K562 (cell line): ENCODE measurements around the gene CPSF7. TPM values are rescaled to one million over a fixed set of nuclear protein-coding genes. Genes with fewer than 3 reads are reported as not detected.
A peak's percentile ranks its signal among the peaks of the same experiment; 100 is the strongest.

Experiments
- ATAC-seq: fragments of 200-7000 bp; cut with Tn5 transposase; 3 replicates; pipeline ENCODE4 v1.9.1; 2020; ENCODE audit warnings: moderate library complexity
- BruUV-seq: library from RNA; stranded (reverse); fragments of 400-500 nt; replicated peaks from 2 replicates; lab custom pipeline; 2021; lab: Mats Ljungman, UMichigan
- CTCF ChIA-PET: fragments of 300-600 bp; formaldehyde crosslinking; extraction: SDS; loops from one replicate; lab custom pipeline; 2021; ENCODE audit warnings: low intra/inter-chr PET ratio; lab: Yijun Ruan, JAX
- POLR2A ChIA-PET: fragments of 300-600, 350-650 bp; sonication (Branson Sonifier 250); formaldehyde crosslinking; extraction: SDS; loops from one replicate; lab custom pipeline; 2021; ENCODE audit warnings: antibody characterized with exemption, inconsistent platforms; lab: Yijun Ruan, JAX
- DNase-seq, 4 experiments: peaks; one replicate each; pipeline versions ENCODE4 v3.0.0 to v3.0.0-alpha.2; 2011 to 2018; ENCODE audit warnings: low spot score in 3 of 4, mixed read lengths in 3 of 4; ENCODE audit errors: extremely low read depth in 1 of 4
- FAIRE-seq: peaks from 2 replicates; lab custom pipeline; 2011; peaks lifted over from hg19 to GRCh38; lab: Jason Lieb, UNC
- H2AFZ ChIP-seq: 2 replicates; pipeline ENCODE4 v1.6.0; 2011; ENCODE audit warnings: low read depth, low read length, control low read depth, inconsistent platforms
- H3K27ac ChIP-seq: fragments of 200-600 bp; 3 replicates; pipeline ENCODE4 v1.8.0; 2011; ENCODE audit warnings: low read depth, mild to moderate bottlenecking, control low read depth, inconsistent platforms, low read length, moderate library complexity, mixed read lengths; ENCODE audit errors: extremely low read depth
- H3K27me3 ChIP-seq, 2 experiments: fragments of 300-600 bp in 1 of 2; 2 replicates in 1 of 2; 3 replicates in 1 of 2; pipeline versions ENCODE4 v1.6.0 to v1.8.0; 2011; ENCODE audit warnings: inconsistent platforms in 2 of 2, low read length in 2 of 2, mild to moderate bottlenecking in 1 of 2, mixed read lengths in 1 of 2, moderate library complexity in 1 of 2; ENCODE audit not compliant: control insufficient read depth in 2 of 2, insufficient read depth in 2 of 2
- H3K36me3 ChIP-seq: fragments of 300-600 bp; 3 replicates; pipeline ENCODE4 v1.8.0; 2011; ENCODE audit warnings: mild to moderate bottlenecking, low read length, inconsistent platforms; ENCODE audit not compliant: control insufficient read depth, insufficient read depth
- H3K4me1 ChIP-seq, 2 experiments: fragments of 200-600 bp in 1 of 2; replicated peaks in 1 of 2; 2 replicates in 1 of 2; 3 replicates in 1 of 2; pipeline versions ENCODE4 v1.5.1 to v1.8.0; 2011; ENCODE audit warnings: inconsistent platforms in 2 of 2, low read length in 2 of 2, mild to moderate bottlenecking in 1 of 2, mixed read lengths in 1 of 2, moderate library complexity in 1 of 2; ENCODE audit not compliant: control insufficient read depth in 2 of 2, insufficient read depth in 2 of 2
- H3K4me2 ChIP-seq: 2 replicates; pipeline ENCODE4 v1.6.1; 2011; ENCODE audit warnings: low read length, control low read depth, inconsistent platforms, mixed read lengths; ENCODE audit not compliant: insufficient read depth
- H3K4me3 ChIP-seq: fragments of 200-600 bp; sonication (generic), shearing (Covaris generic); 2 replicates; pipeline ENCODE4 v1.5.1; 2016; ENCODE audit warnings: control low read depth, inconsistent platforms
- H3K79me2 ChIP-seq: fragments of 200-600 bp; 3 replicates; pipeline ENCODE4 v1.8.0; 2011; ENCODE audit warnings: low read length, inconsistent platforms; ENCODE audit not compliant: control insufficient read depth, insufficient read depth
- H3K9ac ChIP-seq, 2 experiments: 2 replicates each; pipeline versions ENCODE4 v1.6.0 to v1.6.1; 2011; ENCODE audit warnings: low read depth in 2 of 2, low read length in 2 of 2, control low read depth in 1 of 2, inconsistent platforms in 1 of 2, mild to moderate bottlenecking in 1 of 2, mixed read lengths in 1 of 2; ENCODE audit not compliant: insufficient read depth in 1 of 2
- H3K9me1 ChIP-seq: one replicate; pipeline ENCODE4 v1.6.0; 2011; ENCODE audit warnings: inconsistent platforms, mild to moderate bottlenecking, low read length, moderate library complexity; ENCODE audit not compliant: control insufficient read depth, insufficient read depth
- H3K9me3 ChIP-seq: replicated peaks from 2 replicates; pipeline ENCODE4 v1.5.1; 2011; ENCODE audit warnings: low read depth, low read length, inconsistent platforms; ENCODE audit not compliant: control insufficient read depth, insufficient read depth
- H4K20me1 ChIP-seq: replicated peaks from 2 replicates; pipeline ENCODE4 v1.6.1; 2011; ENCODE audit warnings: low read length, inconsistent platforms, mixed read lengths; ENCODE audit not compliant: control insufficient read depth, insufficient read depth
- CAMTA2 ChIP-seq: fragments of 250-450 bp; sonication (Bioruptor Pico); conservative IDR thresholded peaks from 2 replicates; pipeline ENCODE4 v1.5.1; 2022
- CREBBP ChIP-seq: IDR thresholded peaks from one replicate; pipeline ENCODE4 v1.6.1; 2012; ENCODE audit warnings: low read depth, mild to moderate bottlenecking, control low read depth, inconsistent platforms, low read length
- EGR1 ChIP-seq: fragments of 450-650 bp; conservative IDR thresholded peaks from 2 replicates; pipeline ENCODE4 v1.6.1; 2017; ENCODE audit warnings: mild to moderate bottlenecking
- EP400 ChIP-seq: fragments of 450-650 bp; IDR thresholded peaks from 2 replicates; pipeline ENCODE4 v1.6.1; 2017; ENCODE audit warnings: antibody characterized with exemption, mild to moderate bottlenecking, moderate library complexity
- HIVEP1 ChIP-seq: fragments of 250-450 bp; sonication (Bioruptor Pico); IDR thresholded peaks from 2 replicates; pipeline ENCODE4 v1.4.0; 2020; ENCODE audit warnings: mild to moderate bottlenecking
- POLR2G ChIP-seq: fragments of 200-400 bp; formaldehyde crosslinking; IDR thresholded peaks from 2 replicates; pipeline ENCODE4 v1.6.1; 2017; ENCODE audit warnings: low read depth, mild to moderate bottlenecking, antibody characterized with exemption, low read length, moderate library complexity
- PTBP1 ChIP-seq: fragments of 200-400 bp; formaldehyde crosslinking; IDR thresholded peaks from 2 replicates; pipeline ENCODE4 v1.6.1; 2017; ENCODE audit warnings: low read depth, low read length
- SIX5 ChIP-seq, 2 experiments: IDR thresholded peaks; 2 replicates each; pipeline ENCODE4 v1.6.1; 2011; ENCODE audit warnings: low read length in 2 of 2, borderline replicate concordance in 1 of 2, low read depth in 1 of 2, mild to moderate bottlenecking in 1 of 2, moderate library complexity in 1 of 2; ENCODE audit not compliant: insufficient read depth in 1 of 2
- TAF7 ChIP-seq: fragments of 450-650 bp; IDR thresholded peaks from 2 replicates; pipeline ENCODE4 v1.6.1; 2016; ENCODE audit warnings: missing genetic modification characterization, missing compliant biosample characterization
- TBP ChIP-seq: optimal IDR thresholded peaks from 2 replicates; pipeline ENCODE3; 2011; ENCODE audit warnings: low read depth, low read length, improper control_type of control experiment
- TEAD4 ChIP-seq, 2 experiments: sonication (generic) in 1 of 2; formaldehyde crosslinking in 1 of 2; IDR thresholded peaks; 2 replicates each; pipeline versions ENCODE4 v1.6.1 to v1.8.0; 2012 to 2022; ENCODE audit warnings: borderline replicate concordance in 1 of 2, inconsistent platforms in 1 of 2, low read length in 1 of 2, mild to moderate bottlenecking in 1 of 2, missing genetic modification reagents in 1 of 2
- ZNF444 ChIP-seq: fragments of 250-450 bp; sonication (Bioruptor Pico); IDR thresholded peaks from 2 replicates; pipeline ENCODE4 v1.4.0; 2020; ENCODE audit warnings: mild to moderate bottlenecking, moderate library complexity
- WGBS: fragments of 100-300 bp; shearing (Covaris generic); methylation state at CpG from one replicate; pipeline ENCODE4 v1.1.6; 2016; ENCODE audit warnings: low coverage, mixed read lengths; ENCODE audit not compliant: insufficient coverage; ENCODE audit errors: missing lambda C conversion rate; 5-methylcytosine and 5-hydroxymethylcytosine counted together
- in situ Hi-C: fragments of 300-500 bp; cut with MboI; formaldehyde crosslinking; loops from 4 replicates; pipeline ENCODE4 v1.15.0; 2018; ENCODE audit warnings: inconsistent platforms, mixed read lengths
- intact Hi-C: fragments of 100-400 bp; cut with micrococcal nuclease; formaldehyde crosslinking; loops from 2 replicates; pipeline ENCODE4 v1.14.2; 2022
- polyA plus RNA-seq, 8 experiments: library from polyadenylated mRNA; depleted of rRNA in 4 of 8; stranded (reverse) in 5 of 8; unstranded in 3 of 8; fragments of >200 nt; fragmentation: Nextera tagmentation in 2 of 8; fragmentation: Illumina TruSeq in 1 of 8; extraction: Ambion mirVana in 2 of 8; extraction: Trizol in 1 of 8; gene quantifications; 2 replicates each; pipeline versions ENCODE4 v1.2.1 to v1.2.3, GENCODE V29; 2011 to 2014; ENCODE audit warnings: inconsistent platforms in 1 of 8, missing spikeins in 1 of 8
- total RNA-seq, 7 experiments: library from RNA; depleted of rRNA in 6 of 7; stranded (reverse); fragments of >200 nt in 6 of 7; fragmentation: Illumina TruSeq in 2 of 7; extraction: Trizol in 2 of 7; gene quantifications; 2 replicates each; pipeline versions ENCODE4 v1.2.1 to v1.2.3, GENCODE V29; 2011 to 2021; ENCODE audit warnings: low replicate concordance in 1 of 7
- TF ChIP-seq, protein P1 (sequence below), 2 experiments: fragments of 450-650 bp; IDR thresholded peaks; 2 replicates each; pipeline ENCODE4 v1.6.1; 2016
- TF ChIP-seq, protein P2 (sequence below), 2 experiments: fragments of 250-450 bp in 1 of 2; fragments of 450-650 bp in 1 of 2; sonication (Bioruptor Pico) in 1 of 2; IDR thresholded peaks; 2 replicates each; pipeline versions ENCODE4 v1.6.1 to v1.8.0; 2016 to 2021; ENCODE audit warnings: mild to moderate bottlenecking in 2 of 2, moderate library complexity in 2 of 2, missing compliant biosample characterization in 1 of 2, missing genetic modification characterization in 1 of 2
- TF ChIP-seq, protein P3 (sequence below): fragments of 250-450 bp; sonication (Bioruptor Pico); IDR thresholded peaks from 2 replicates; pipeline ENCODE4 v1.5.0; 2020; ENCODE audit warnings: mild to moderate bottlenecking, borderline replicate concordance

CPSF7 gene
- total and polyA plus RNA-seq, 9 of the 15 experiments (the other 6 are each of a cell fraction or from before 2014, with no cell fraction given): 14.8 to 104 (median 44.1) TPM

- TF ChIP-seq, protein P1, sequence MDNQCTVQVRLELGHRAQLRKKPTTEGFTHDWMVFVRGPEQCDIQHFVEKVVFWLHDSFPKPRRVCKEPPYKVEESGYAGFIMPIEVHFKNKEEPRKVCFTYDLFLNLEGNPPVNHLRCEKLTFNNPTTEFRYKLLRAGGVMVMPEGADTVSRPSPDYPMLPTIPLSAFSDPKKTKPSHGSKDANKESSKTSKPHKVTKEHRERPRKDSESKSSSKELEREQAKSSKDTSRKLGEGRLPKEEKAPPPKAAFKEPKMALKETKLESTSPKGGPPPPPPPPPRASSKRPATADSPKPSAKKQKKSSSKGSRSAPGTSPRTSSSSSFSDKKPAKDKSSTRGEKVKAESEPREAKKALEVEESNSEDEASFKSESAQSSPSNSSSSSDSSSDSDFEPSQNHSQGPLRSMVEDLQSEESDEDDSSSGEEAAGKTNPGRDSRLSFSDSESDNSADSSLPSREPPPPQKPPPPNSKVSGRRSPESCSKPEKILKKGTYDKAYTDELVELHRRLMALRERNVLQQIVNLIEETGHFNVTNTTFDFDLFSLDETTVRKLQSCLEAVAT (IDR thresholded peaks at IDR 0.05): peak in 1 of 2 experiments; percentile 41; a peak in 1 of 4 replicates
- TF ChIP-seq, protein P2, sequence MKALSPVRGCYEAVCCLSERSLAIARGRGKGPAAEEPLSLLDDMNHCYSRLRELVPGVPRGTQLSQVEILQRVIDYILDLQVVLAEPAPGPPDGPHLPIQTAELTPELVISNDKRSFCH (CRISPR knock-in tag; IDR thresholded peaks at IDR 0.05): no peak
- TF ChIP-seq, protein P2 (tag; IDR thresholded peaks at IDR 0.05): no peak
Observed at GRCh38 chr11:61362542-61362875, 67.3 kb downstream of the CPSF7 start (continued).

- Histone ChIP-seq H3K27me3 (no peaks in the 10 kb centered on the region), H3K9me1 (no peaks in the 10 kb centered on the region), H3K4me3 (peak within 1 kb of the TSS; percentile 67), H3K9ac (peak within 1 kb of the TSS; percentile 97 to 99), H3K4me1 (peaks cover 24 to 36% of the 10 kb centered on the region in 2 experiments), H3K4me2 (peak within 1 kb of the TSS; percentile 100), H3K36me3 (peaks cover 37% of the 10 kb centered on the region), H2AFZ (peak within 1 kb of the TSS; percentile 98), H3K79me2 (peaks cover 64% of the 10 kb centered on the region), H4K20me1 (no peaks in the 10 kb centered on the region), H3K27ac (peak within 1 kb of the TSS; percentile 96), H3K9me3 (no peaks in the 10 kb centered on the region)
- ChIA-PET POLR2A (interaction anchor here (0.5 to 4.6 kb wide), 28 partner anchors 9 to 1230 kb away, joined by 3 to 37 read pairs (median 3); partner anchors contain the start of genes CPSF7, DDB1, SDHAF2 and TKFC), CTCF (no interaction called here)
- DNase-seq: peak; percentile 90 to 96 (median 91)
- WGBS: under 1% methylated on average over 62 of the region's 63 CpGs
- no TSS peak for BruUV-seq
- ATAC-seq: peak; percentile 94
- in situ Hi-C loops: no loop called here
- intact Hi-C loops: loop anchor here (2.0 kb wide), 1 partner anchor 29 kb away; the partner anchor contains the start of genes DDB1 and TKFC
- FAIRE-seq: peak; percentile 78
- TF ChIP-seq PTBP1 (no peak), EGR1 (peak; percentile 90), HIVEP1 (CRISPR knock-in tag) (0 out of 2 replicates have a peak, but pooled peaks have one; percentile 30), CAMTA2 (no peak), TEAD4 (IDR thresholded peaks at IDR 0.05; ENCODE audit: low read length) (peak; percentile 41), TEAD4 (CRISPR knock-in tag; IDR thresholded peaks at IDR 0.05; ENCODE audit: borderline replicate concordance) (no peak), ZNF444 (CRISPR knock-in tag) (no peak), EP400 (peak; percentile 96), CREBBP (no peak), TBP (peak; percentile 95), SIX5 (IDR thresholded peaks at IDR 0.05; ENCODE audit: borderline replicate concordance in 1 of 2, insufficient read depth in 1 of 2, low read depth in 1 of 2, low read length in 2 of 2) (peak; percentile 42 to 47; a peak in 2 of 4 replicates), POLR2G (peak; percentile 97), TAF7 (tag) (peak; percentile 57; the same call in 1 of the 2 replicates)
- TF ChIP-seq, protein P3, sequence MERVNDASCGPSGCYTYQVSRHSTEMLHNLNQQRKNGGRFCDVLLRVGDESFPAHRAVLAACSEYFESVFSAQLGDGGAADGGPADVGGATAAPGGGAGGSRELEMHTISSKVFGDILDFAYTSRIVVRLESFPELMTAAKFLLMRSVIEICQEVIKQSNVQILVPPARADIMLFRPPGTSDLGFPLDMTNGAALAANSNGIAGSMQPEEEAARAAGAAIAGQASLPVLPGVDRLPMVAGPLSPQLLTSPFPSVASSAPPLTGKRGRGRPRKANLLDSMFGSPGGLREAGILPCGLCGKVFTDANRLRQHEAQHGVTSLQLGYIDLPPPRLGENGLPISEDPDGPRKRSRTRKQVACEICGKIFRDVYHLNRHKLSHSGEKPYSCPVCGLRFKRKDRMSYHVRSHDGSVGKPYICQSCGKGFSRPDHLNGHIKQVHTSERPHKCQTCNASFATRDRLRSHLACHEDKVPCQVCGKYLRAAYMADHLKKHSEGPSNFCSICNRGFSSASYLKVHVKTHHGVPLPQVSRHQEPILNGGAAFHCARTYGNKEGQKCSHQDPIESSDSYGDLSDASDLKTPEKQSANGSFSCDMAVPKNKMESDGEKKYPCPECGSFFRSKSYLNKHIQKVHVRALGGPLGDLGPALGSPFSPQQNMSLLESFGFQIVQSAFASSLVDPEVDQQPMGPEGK (CRISPR knock-in tag): no peak
Observed at GRCh38 chr11:61361741-61362541, 67.8 kb downstream of the CPSF7 start, which contains the start of the genes CYB561A3 and TMEM138. Gene CYB561A3, minus strand, starts transcription at chr11:61361882. Its CDS starts 5,169 bp downstream, at chr11:61356713. Gene TMEM138, plus strand, starts transcription at chr11:61362374. Its CDS starts 2,017 bp downstream, at chr11:61364391.
